GM18951 (cell line): ENCODE measurements around the gene SULT1B1.

Experiments used
- POLR2A ChIP-seq: IDR thresholded peaks from 4 replicates; pipeline ENCODE4 v1.6.1; 2011; ENCODE audit warnings: mild to moderate bottlenecking; ENCODE audit not compliant: insufficient read length, insufficient read depth; ENCODE audit errors: extremely low read depth
- in situ Hi-C: fragments of 300-500 bp; cut with MboI; formaldehyde crosslinking; loops from one replicate; pipeline ENCODE4 v1.12.0; 2022; ENCODE audit warnings: low sequenced_read_pairs, mixed read lengths, inconsistent platforms; ENCODE audit not compliant: unreplicated experiment

SULT1B1 gene

GRCh38 chr4:69701696-69702095 is 58.7 kb downstream of the SULT1B1 start:
- TF ChIP-seq POLR2A = no peak
- in situ Hi-C loops = no loop called here

- in situ Hi-C loops = loop anchor here (25.0 kb wide), 2 partner anchors 490 to 815 kb away; partner anchors contain the start of genes AMTN and ODAM
- no peak for TF ChIP-seq POLR2A
Measured at GRCh38 chr4:69697536-69698242, 62.7 kb downstream of the SULT1B1 start.

- TF ChIP-seq POLR2A = no peak
- in situ Hi-C loops = loop anchor here (10.0 to 25.0 kb wide), 3 partner anchors 195 to 823 kb away; partner anchors contain the start of genes AMTN and ODAM
Measured at GRCh38 chr4:69689599-69689998, 70.8 kb downstream of the SULT1B1 start.

GRCh38 chr4:69684804-69685203 is 75.6 kb downstream of the SULT1B1 start:
- in situ Hi-C loops = loop anchor here (10.0 to 25.0 kb wide), 3 partner anchors 200 to 827 kb away; partner anchors contain the start of genes AMTN and ODAM
- TF ChIP-seq POLR2A = no peak
